B cell (primary cell): ENCODE results near the gene WDR5. TPM values are rescaled to one million over a fixed set of nuclear protein-coding genes. Genes with fewer than 3 reads are reported as not detected.

Experiments used
- ATAC-seq: fragments of 200-7000 bp; cut with Tn5 transposase; one replicate; pipeline ENCODE4 v1.10.0; 2021; ENCODE audit warnings: low read depth, mild to moderate bottlenecking, moderate number of reproducible peaks, moderate library complexity
- CTCF ChIA-PET: fragments of 350-600 bp; sonication (Branson Sonifier 250); formaldehyde crosslinking; loops from one replicate; lab custom pipeline; 2021; ENCODE audit warnings: antibody characterized with exemption, inconsistent platforms; lab: Charles Lee
- POLR2A ChIA-PET: fragments of 350-600 bp; sonication (Branson Sonifier 250); formaldehyde crosslinking; loops from one replicate; lab custom pipeline; 2021; ENCODE audit warnings: antibody characterized with exemption; lab: Charles Lee
- DNase-seq: peaks from one replicate; pipeline ENCODE4 v3.0.0; 2013
- H2AFZ ChIP-seq: 2 replicates; pipeline ENCODE4 v1.6.1; 2012; ENCODE audit warnings: mild to moderate bottlenecking, low read depth, low read length; ENCODE audit not compliant: insufficient read depth, poor library complexity, severe bottlenecking
- H3K27ac ChIP-seq, 2 donors: 1 replicate in 1 of 2; 2 replicates in 1 of 2; pipeline ENCODE4 v1.5.1; 2012 to 2013; ENCODE audit warnings: low read length in 2 of 2, mild to moderate bottlenecking in 2 of 2, moderate library complexity in 1 of 2
- H3K27me3 ChIP-seq, 4 experiments: fragments of 200-600 bp in 1 of 4; sonication (generic) in 1 of 4; replicated peaks in 1 of 4; 1 replicate in 2 of 4; 2 replicates in 2 of 4; pipeline versions ENCODE4 v1.6.1 to v1.7.0; 2013 to 2016; ENCODE audit warnings: low read length in 3 of 4, mild to moderate bottlenecking in 2 of 4, mixed read lengths in 1 of 4, moderate library complexity in 1 of 4; ENCODE audit not compliant: insufficient read depth in 4 of 4, control insufficient read depth in 3 of 4; ENCODE audit errors: control extremely low read depth in 1 of 4
- H3K36me3 ChIP-seq, 2 experiments: replicated peaks in 1 of 2; 1 replicate in 1 of 2; 2 replicates in 1 of 2; pipeline versions ENCODE4 v1.6.1 to v1.7.1; 2013; ENCODE audit warnings: low read length in 1 of 2; ENCODE audit not compliant: insufficient read depth in 2 of 2, control insufficient read depth in 1 of 2; ENCODE audit errors: control extremely low read depth in 1 of 2, extremely low read depth in 1 of 2
- H3K4me1 ChIP-seq, 2 donors: fragments of 200-600 bp in 1 of 2; sonication (generic) in 1 of 2; 1 replicate in 1 of 2; 2 replicates in 1 of 2; pipeline versions ENCODE4 v1.5.1 to v1.6.1; 2013 to 2017; ENCODE audit warnings: low read length in 2 of 2; ENCODE audit not compliant: control insufficient read depth in 2 of 2, insufficient read depth in 2 of 2
- H3K4me2 ChIP-seq: replicated peaks from 2 replicates; pipeline ENCODE3; 2012; ENCODE audit warnings: mild to moderate bottlenecking, low read depth, low read length; ENCODE audit not compliant: poor library complexity, severe bottlenecking
- H3K4me3 ChIP-seq, 5 experiments: fragments of 200-600 bp in 1 of 5; sonication (generic) in 1 of 5; 1 replicate in 3 of 5; 2 replicates in 2 of 5; pipeline versions ENCODE4 v1.5.1 to v1.7.0; 2011 to 2016; ENCODE audit warnings: low read length in 4 of 5, mild to moderate bottlenecking in 4 of 5, low read depth in 2 of 5, control low read depth in 1 of 5, moderate library complexity in 1 of 5; ENCODE audit not compliant: insufficient read depth in 1 of 5; ENCODE audit errors: control extremely low read depth in 1 of 5, extremely low read depth in 1 of 5
- H3K79me2 ChIP-seq: fragments of 200-600 bp; sonication (generic); one replicate; pipeline ENCODE4 v1.6.0; 2016; ENCODE audit warnings: low read length; ENCODE audit not compliant: control insufficient read depth, insufficient read depth
- H3K9ac ChIP-seq: fragments of 200-600 bp; sonication (generic); 2 replicates; pipeline ENCODE4 v1.6.1; 2017; ENCODE audit warnings: mild to moderate bottlenecking, low read length, moderate library complexity
- H3K9me3 ChIP-seq, 3 donors: one replicate each; pipeline versions ENCODE4 v1.6.1 to v1.7.1; 2013; ENCODE audit warnings: low read length in 2 of 3; ENCODE audit not compliant: control insufficient read depth in 2 of 3, insufficient read depth in 1 of 3; ENCODE audit errors: control extremely low read depth in 1 of 3
- H4K20me1 ChIP-seq: 2 replicates; pipeline ENCODE4 v1.6.0; 2012; ENCODE audit warnings: mild to moderate bottlenecking, low read length; ENCODE audit not compliant: insufficient read depth, control insufficient read depth, poor library complexity, severe bottlenecking
- H3K27ac Mint-ChIP-seq: one replicate; pipeline ENCODE4 v1.8.0; 2021; ENCODE audit warnings: mixed read lengths
- H3K27me3 Mint-ChIP-seq: one replicate; pipeline ENCODE4 v1.8.0; 2021; ENCODE audit warnings: mixed read lengths
- H3K4me1 Mint-ChIP-seq: one replicate; pipeline ENCODE4 v1.8.0; 2021; ENCODE audit warnings: mixed read lengths
- H3K4me3 Mint-ChIP-seq: one replicate; pipeline ENCODE4 v1.8.0; 2021; ENCODE audit warnings: mixed read lengths
- H3K9me3 Mint-ChIP-seq: one replicate; pipeline ENCODE4 v1.8.0; 2022; ENCODE audit warnings: mixed read lengths; ENCODE audit not compliant: insufficient read depth
- EZH2 ChIP-seq: IDR thresholded peaks from 2 replicates; pipeline ENCODE4 v1.6.1; 2012; ENCODE audit warnings: borderline replicate concordance, low read depth, mild to moderate bottlenecking, moderate library complexity, low read length; ENCODE audit not compliant: insufficient read depth, poor library complexity, severe bottlenecking
- WGBS: methylation state at CpG from one replicate; pipeline ENCODE4 v1.1.5; 2013; ENCODE audit warnings: missing lambda C conversion rate; ENCODE audit not compliant: insufficient coverage; 5-methylcytosine and 5-hydroxymethylcytosine counted together
- intact Hi-C: fragments of 100-400 bp; cut with micrococcal nuclease; formaldehyde crosslinking; loops from one replicate; pipeline ENCODE4 v1.10.0; 2022
- polyA plus RNA-seq: library from polyadenylated mRNA; depleted of rRNA; stranded (reverse); fragments of >200 nt; gene quantifications from 2 replicates; pipeline ENCODE4 v1.2.3, GENCODE V29; 2012
- total RNA-seq, 2 donors: library from RNA; stranded (reverse); fragments of 120-200 nt in 1 of 2; gene quantifications; 1 replicate in 1 of 2; 2 replicates in 1 of 2; pipeline versions ENCODE4 v1.2.3 to v1.2.4, GENCODE V29; 2013 to 2022
- TF ChIP-seq, protein P1 (sequence below): fragments of 200-600 bp; IDR thresholded peaks from one replicate; pipeline ENCODE4 v1.8.0; 2022; ENCODE audit warnings: antibody characterized with exemption, mild to moderate bottlenecking

Gene WDR5
- total and polyA plus RNA-seq, 2 donors (not counting 1 experiment from before 2014, with no cell fraction given): 18.0 to 23.8 TPM

DNA sequence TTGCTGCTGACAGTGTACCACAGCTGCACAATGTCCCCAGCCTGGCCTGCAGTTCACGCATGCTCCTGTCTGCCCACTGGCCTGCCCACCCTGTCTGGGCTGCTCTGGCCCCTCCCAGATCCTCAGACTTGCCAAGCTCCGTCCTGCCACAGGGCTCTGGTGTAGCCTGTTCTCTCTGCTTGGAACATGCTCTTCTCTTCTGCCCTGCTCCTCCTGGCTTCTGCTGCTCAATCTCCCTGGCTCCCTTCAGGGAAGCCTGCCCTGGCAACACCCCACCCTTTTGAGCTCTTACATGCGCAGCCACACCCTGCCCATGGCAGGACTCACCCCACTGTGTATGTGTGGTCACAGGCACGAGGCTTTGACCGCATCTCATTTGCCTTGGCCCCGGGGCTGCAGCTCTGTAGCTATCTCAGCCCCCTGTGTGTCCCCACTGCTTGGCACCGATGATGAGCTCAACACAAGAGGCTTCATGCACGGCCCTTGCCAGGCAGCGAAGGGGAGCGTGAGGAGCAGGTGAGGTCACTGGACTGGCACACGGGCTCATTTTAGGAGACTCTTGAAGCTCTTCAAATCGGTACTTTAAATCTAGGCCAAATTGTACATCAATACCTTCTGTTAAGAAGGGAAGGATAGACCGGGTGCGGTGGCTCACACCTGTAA, 47.7 kb upstream of the WDR5 start:
- Histone ChIP-seq H3K4me2 (no peak overlapping the region), H3K79me2 (no peaks in the 10 kb centered on the region), H3K9me3 (peaks cover 0 to 8% (median 0%) of the 10 kb centered on the region in 3 donors), H4K20me1 (no peaks in the 10 kb centered on the region), H3K4me3 (no peak overlapping the region), H2AFZ (no peak overlapping the region), H3K4me1 (no peaks in the 10 kb centered on the region), H3K27me3 (peaks cover 0 to 3% (median 0%) of the 10 kb centered on the region in 4 experiments), H3K9ac (no peak overlapping the region), H3K36me3 (no peaks in the 10 kb centered on the region), H3K27ac (no peak overlapping the region)
- CTCF ChIA-PET: no interaction called here
- Mint-ChIP-seq H3K27ac (no peak overlapping the region), H3K4me3 (no peak overlapping the region), H3K27me3 (peaks cover 10% of the 10 kb centered on the region), H3K4me1 (no peaks in the 10 kb centered on the region), H3K9me3 (peaks cover 4% of the 10 kb centered on the region)
- intact Hi-C loops: no loop called here
- POLR2A ChIA-PET: no interaction called here
- ATAC-seq (no peak), DNase-seq (no peak)
- TF ChIP-seq EZH2: no peak
- TF ChIP-seq, protein P1, sequence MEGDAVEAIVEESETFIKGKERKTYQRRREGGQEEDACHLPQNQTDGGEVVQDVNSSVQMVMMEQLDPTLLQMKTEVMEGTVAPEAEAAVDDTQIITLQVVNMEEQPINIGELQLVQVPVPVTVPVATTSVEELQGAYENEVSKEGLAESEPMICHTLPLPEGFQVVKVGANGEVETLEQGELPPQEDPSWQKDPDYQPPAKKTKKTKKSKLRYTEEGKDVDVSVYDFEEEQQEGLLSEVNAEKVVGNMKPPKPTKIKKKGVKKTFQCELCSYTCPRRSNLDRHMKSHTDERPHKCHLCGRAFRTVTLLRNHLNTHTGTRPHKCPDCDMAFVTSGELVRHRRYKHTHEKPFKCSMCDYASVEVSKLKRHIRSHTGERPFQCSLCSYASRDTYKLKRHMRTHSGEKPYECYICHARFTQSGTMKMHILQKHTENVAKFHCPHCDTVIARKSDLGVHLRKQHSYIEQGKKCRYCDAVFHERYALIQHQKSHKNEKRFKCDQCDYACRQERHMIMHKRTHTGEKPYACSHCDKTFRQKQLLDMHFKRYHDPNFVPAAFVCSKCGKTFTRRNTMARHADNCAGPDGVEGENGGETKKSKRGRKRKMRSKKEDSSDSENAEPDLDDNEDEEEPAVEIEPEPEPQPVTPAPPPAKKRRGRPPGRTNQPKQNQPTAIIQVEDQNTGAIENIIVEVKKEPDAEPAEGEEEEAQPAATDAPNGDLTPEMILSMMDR: no peak
- 87% methylated on average over 10 of the region's 14 CpGs for WGBS

DNA sequence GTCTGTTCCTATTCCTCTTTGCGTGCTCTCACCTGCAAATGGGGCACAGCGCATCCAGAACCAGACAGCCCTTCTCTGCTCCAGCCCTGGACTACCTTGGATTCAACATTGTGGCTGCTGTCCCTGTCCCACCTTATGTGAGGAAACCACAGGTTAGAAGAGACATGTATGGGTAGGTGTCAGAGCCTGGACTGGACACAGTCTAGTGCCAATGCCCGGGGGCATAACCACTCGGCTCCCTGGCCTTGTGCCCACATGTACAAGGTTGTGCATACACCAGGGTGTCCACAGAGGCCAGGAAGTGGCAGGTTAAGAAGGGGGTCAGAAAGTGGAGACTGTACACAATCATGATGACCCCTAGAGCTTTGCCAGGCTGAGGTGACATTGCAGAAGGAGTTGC, 45.9 kb upstream of the WDR5 start:
- Mint-ChIP-seq H3K4me3 (no peak overlapping the region), H3K4me1 (no peaks in the 10 kb centered on the region), H3K9me3 (peaks cover 4% of the 10 kb centered on the region), H3K27ac (no peak overlapping the region), H3K27me3 (peaks cover 21% of the 10 kb centered on the region)
- ATAC-seq (no peak), DNase-seq (no peak)
- 87% methylated on average over 3 of the region's 4 CpGs for WGBS
- Histone ChIP-seq H3K36me3 (no peaks in the 10 kb centered on the region), H3K79me2 (no peaks in the 10 kb centered on the region), H3K27ac (no peak overlapping the region), H3K4me3 (no peak overlapping the region), H3K27me3 (peaks cover 0 to 5% (median 1%) of the 10 kb centered on the region in 4 experiments), H2AFZ (no peak overlapping the region), H3K4me2 (no peak overlapping the region), H4K20me1 (no peaks in the 10 kb centered on the region), H3K9me3 (peaks cover 0 to 8% (median 0%) of the 10 kb centered on the region in 3 donors), H3K4me1 (no peaks in the 10 kb centered on the region), H3K9ac (no peak overlapping the region)
- TF ChIP-seq, protein P1: no peak
- no peak for TF ChIP-seq EZH2
- intact Hi-C loops: no loop called here
- ChIA-PET CTCF (no interaction called here), POLR2A (no interaction called here)
